ENCODE data around the gene AWAT2. TPM values are rescaled to one million over a fixed set of nuclear protein-coding genes. Genes with fewer than 3 reads are reported as not detected.

The AWAT2 gene, protein sequence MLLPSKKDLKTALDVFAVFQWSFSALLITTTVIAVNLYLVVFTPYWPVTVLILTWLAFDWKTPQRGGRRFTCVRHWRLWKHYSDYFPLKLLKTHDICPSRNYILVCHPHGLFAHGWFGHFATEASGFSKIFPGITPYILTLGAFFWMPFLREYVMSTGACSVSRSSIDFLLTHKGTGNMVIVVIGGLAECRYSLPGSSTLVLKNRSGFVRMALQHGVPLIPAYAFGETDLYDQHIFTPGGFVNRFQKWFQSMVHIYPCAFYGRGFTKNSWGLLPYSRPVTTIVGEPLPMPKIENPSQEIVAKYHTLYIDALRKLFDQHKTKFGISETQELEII
- total RNA-seq (not detected in 2 replicates), polyA plus RNA-seq (not detected in 2 replicates), polyA minus RNA-seq (not detected in 2 replicates)
- total RNA-seq (2013), result not detected

- Mint-ChIP-seq H3K27me3 (no peaks in the 10 kb centered on the region), H3K4me1 (no peaks in the 10 kb centered on the region), H3K9me3 (ENCODE audit: insufficient read depth) (no peaks in the 10 kb centered on the region), H3K4me3 (no peak within 1 kb of the TSS), H3K27ac (no peak within 1 kb of the TSS)
- no peak within 1 kb of the TSS for H3K9ac ChIP-seq (ENCODE audit: low read length)
- H3K27ac ChIP-seq (ENCODE audit: low read length in 2 of 2), result no peak within 1 kb of the TSS
- TF ChIP-seq EZH2 (IDR thresholded peaks at IDR 0.05; ENCODE audit: borderline replicate concordance, insufficient read depth, low read depth, low read length, poor library complexity, severe bottlenecking), result no peak
- TF ChIP-seq, protein P1, sequence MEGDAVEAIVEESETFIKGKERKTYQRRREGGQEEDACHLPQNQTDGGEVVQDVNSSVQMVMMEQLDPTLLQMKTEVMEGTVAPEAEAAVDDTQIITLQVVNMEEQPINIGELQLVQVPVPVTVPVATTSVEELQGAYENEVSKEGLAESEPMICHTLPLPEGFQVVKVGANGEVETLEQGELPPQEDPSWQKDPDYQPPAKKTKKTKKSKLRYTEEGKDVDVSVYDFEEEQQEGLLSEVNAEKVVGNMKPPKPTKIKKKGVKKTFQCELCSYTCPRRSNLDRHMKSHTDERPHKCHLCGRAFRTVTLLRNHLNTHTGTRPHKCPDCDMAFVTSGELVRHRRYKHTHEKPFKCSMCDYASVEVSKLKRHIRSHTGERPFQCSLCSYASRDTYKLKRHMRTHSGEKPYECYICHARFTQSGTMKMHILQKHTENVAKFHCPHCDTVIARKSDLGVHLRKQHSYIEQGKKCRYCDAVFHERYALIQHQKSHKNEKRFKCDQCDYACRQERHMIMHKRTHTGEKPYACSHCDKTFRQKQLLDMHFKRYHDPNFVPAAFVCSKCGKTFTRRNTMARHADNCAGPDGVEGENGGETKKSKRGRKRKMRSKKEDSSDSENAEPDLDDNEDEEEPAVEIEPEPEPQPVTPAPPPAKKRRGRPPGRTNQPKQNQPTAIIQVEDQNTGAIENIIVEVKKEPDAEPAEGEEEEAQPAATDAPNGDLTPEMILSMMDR (IDR thresholded peaks at IDR 0.05), result no peak
- DNase-seq (no peak), ATAC-seq (ENCODE audit: low read depth) (no peak)
- CTCF ChIA-PET, result no interaction called here
- POLR2A ChIA-PET, result no interaction called here
- no peaks in the 10 kb centered on the region for H3K4me1 ChIP-seq (ENCODE audit: control insufficient read depth in 2 of 2, insufficient read depth in 2 of 2, low read length in 2 of 2)
- intact Hi-C loops (cut with micrococcal nuclease), result no loop called here
- H3K27me3 ChIP-seq (replicated peaks in 1 of 4; ENCODE audit: control extremely low read depth in 1 of 4, control insufficient read depth in 3 of 4, insufficient read depth in 4 of 4, low read length in 3 of 4), result no peaks in the 10 kb centered on the region
- 84% methylated on average over 2 of the region's 4 CpGs for WGBS (ENCODE audit: insufficient coverage)
- H4K20me1 ChIP-seq (ENCODE audit: control insufficient read depth, insufficient read depth, low read length, poor library complexity, severe bottlenecking), result no peaks in the 10 kb centered on the region
- H2AFZ ChIP-seq (ENCODE audit: insufficient read depth, low read depth, low read length, poor library complexity, severe bottlenecking), result no peak within 1 kb of the TSS
- H3K9me3 ChIP-seq (ENCODE audit: control extremely low read depth in 1 of 3, control insufficient read depth in 2 of 3, insufficient read depth in 1 of 3, low read length in 2 of 3), result no peaks in the 10 kb centered on the region
- H3K4me3 ChIP-seq (ENCODE audit: control extremely low read depth in 1 of 5, extremely low read depth in 1 of 5, insufficient read depth in 1 of 5, low read depth in 2 of 5, low read length in 4 of 5), result no peak within 1 kb of the TSS
- H3K36me3 ChIP-seq (replicated peaks in 1 of 2; ENCODE audit: control extremely low read depth in 1 of 2, control insufficient read depth in 1 of 2, extremely low read depth in 1 of 2, insufficient read depth in 2 of 2, low read length in 1 of 2), result no peaks in the 10 kb centered on the region
- H3K79me2 ChIP-seq (ENCODE audit: control insufficient read depth, insufficient read depth, low read length), result no peaks in the 10 kb centered on the region
- H3K4me2 ChIP-seq (replicated peaks; ENCODE audit: low read depth, low read length, poor library complexity, severe bottlenecking), result no peak within 1 kb of the TSS
Observed at GRCh38 chrX:70049925-70050324, at the start of gene AWAT2. TSS of gene AWAT2 (minus strand) at chrX:70049938. CDS start at chrX:70049932, 6 bp downstream.

DNA sequence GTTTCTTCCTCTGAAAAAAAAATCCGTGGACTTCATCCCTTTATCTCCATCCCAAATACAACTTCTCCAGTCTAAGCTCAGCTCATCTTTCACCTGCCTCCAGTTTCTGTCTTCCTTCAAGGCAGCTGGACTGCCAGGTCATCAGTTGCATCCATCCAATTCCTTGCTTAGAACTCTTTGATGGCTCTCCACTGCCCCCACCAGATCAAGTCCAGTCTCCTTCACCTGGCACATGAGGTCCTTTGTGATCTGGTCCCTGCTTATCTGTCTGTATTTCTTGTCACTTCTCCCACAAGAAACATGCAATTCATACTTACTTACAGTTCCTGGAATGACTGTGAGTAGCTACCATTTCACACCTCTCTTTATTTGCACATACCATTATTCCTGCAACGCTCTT is 46.3 kb upstream of the AWAT2 start:
- DNase-seq, result no peak
- TF ChIP-seq, protein P1 (IDR thresholded peaks at IDR 0.05), result no peak
- no peak for TF ChIP-seq EZH2 (IDR thresholded peaks at IDR 0.05; ENCODE audit: borderline replicate concordance, insufficient read depth, low read depth, low read length, poor library complexity, severe bottlenecking)
- Histone ChIP-seq H3K9me3 (ENCODE audit: control extremely low read depth in 1 of 3, control insufficient read depth in 2 of 3, insufficient read depth in 1 of 3, low read length in 2 of 3) (no peaks in the 10 kb centered on the region), H3K4me1 (ENCODE audit: control insufficient read depth in 2 of 2, insufficient read depth in 2 of 2, low read length in 2 of 2) (no peaks in the 10 kb centered on the region), H4K20me1 (ENCODE audit: control insufficient read depth, insufficient read depth, low read length, poor library complexity, severe bottlenecking) (no peaks in the 10 kb centered on the region), H3K36me3 (replicated peaks in 1 of 2; ENCODE audit: control extremely low read depth in 1 of 2, control insufficient read depth in 1 of 2, extremely low read depth in 1 of 2, insufficient read depth in 2 of 2, low read length in 1 of 2) (no peaks in the 10 kb centered on the region), H2AFZ (ENCODE audit: insufficient read depth, low read depth, low read length, poor library complexity, severe bottlenecking) (no peak overlapping the region), H3K79me2 (ENCODE audit: control insufficient read depth, insufficient read depth, low read length) (no peaks in the 10 kb centered on the region), H3K27me3 (replicated peaks in 1 of 4; ENCODE audit: control extremely low read depth in 1 of 4, control insufficient read depth in 3 of 4, insufficient read depth in 4 of 4, low read length in 3 of 4) (peaks cover 0 to 7% (median 0%) of the 10 kb centered on the region in 4 experiments), H3K4me3 (ENCODE audit: control extremely low read depth in 1 of 5, extremely low read depth in 1 of 5, insufficient read depth in 1 of 5, low read depth in 2 of 5, low read length in 4 of 5) (no peak overlapping the region), H3K4me2 (replicated peaks; ENCODE audit: low read depth, low read length, poor library complexity, severe bottlenecking) (no peak overlapping the region), H3K27ac (ENCODE audit: low read length in 2 of 2) (no peak overlapping the region), H3K9ac (ENCODE audit: low read length) (no peak overlapping the region)
- intact Hi-C loops (cut with micrococcal nuclease), result loop anchor here (5.0 kb wide), 1 partner anchor 1269 kb away; the partner anchor contains the start of gene EFNB1
- ChIA-PET CTCF (interaction anchor here (0.7 to 2.2 kb wide), 3 partner anchors 12 to 559 kb away, joined by 3 to 14 read pairs (median 5); no protein-coding TSS in a partner anchor), POLR2A (no interaction called here)
- H3K4me3 Mint-ChIP-seq, result no peak overlapping the region
- H3K27me3 Mint-ChIP-seq, result peaks cover 9% of the 10 kb centered on the region
- H3K4me1 Mint-ChIP-seq, result no peaks in the 10 kb centered on the region
- ATAC-seq (ENCODE audit: low read depth), result no peak
- H3K27ac Mint-ChIP-seq, result no peak overlapping the region
- no peaks in the 10 kb centered on the region for H3K9me3 Mint-ChIP-seq (ENCODE audit: insufficient read depth)
- WGBS (ENCODE audit: insufficient coverage), result 90% methylated on average over 2 of the region's 2 CpGs
